Measurements from ENCODE around the gene NXNL1.
"Not testable (repeated sequence)": the region's sequence is repeated elsewhere in the genome, so short reads cannot be mapped to it uniquely, and the experiment has no call there.

Gene NXNL1

DNA sequence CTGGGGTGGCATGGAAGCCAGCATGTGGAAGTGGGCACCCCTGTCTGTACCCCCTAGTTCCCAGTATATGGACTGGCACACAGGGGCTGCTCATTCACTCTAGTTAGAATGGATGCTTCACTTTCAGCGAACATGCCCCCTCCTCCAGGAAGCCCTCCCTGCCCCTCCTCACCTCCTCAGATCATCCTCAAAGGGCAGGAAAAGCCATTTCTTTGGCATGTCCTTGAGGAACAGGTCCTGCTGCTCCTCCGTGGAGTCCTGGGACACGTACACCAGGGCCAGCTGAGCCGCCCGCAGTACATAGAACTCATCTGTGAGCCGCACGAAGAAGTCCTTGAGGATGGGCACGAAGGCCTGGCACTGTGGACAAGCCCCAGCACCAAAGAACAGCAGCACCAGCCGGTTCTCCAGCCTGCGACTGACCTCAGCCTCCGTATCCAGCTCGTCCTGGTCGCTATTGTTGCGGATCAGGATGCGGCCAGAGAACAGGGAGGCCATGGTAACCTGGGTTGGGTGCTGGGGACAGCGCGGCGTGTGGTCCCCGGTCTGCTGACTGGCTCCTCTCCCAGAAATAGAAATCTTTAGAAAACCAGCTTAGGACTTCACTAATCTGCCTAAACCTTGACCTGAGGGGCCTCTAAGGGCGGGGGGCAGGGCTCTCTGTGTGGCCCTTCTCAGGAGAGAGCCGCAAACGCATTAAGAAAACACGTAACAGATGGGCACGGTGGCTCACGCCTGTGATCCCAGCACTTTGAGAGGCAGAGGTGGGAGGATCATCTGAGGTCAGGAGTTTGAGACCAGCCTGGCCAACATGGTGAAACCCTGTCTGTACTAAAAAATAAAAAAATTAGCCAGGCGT is at the start of gene NXNL1:
NXNL1 (minus strand) TSS at position 555 of the 859 bp plus-strand sequence; CDS start at position 498, 57 bp downstream.
- DNase-seq, result no peak

GRCh38 chr19:17508558-17508933 is 47.8 kb upstream of the NXNL1 start:
- not testable (repeated sequence) for DNase-seq

- no peak for DNase-seq
Measured at GRCh38 chr19:17506745-17507144, 46.0 kb upstream of the NXNL1 start.

- DNase-seq, result no peak
Measured at GRCh38 chr19:17505223-17505622, 44.5 kb upstream of the NXNL1 start.

GRCh38 chr19:17504456-17504855 is 43.7 kb upstream of the NXNL1 start:
- DNase-seq, result no peak

GRCh38 chr19:17504030-17504429 is 43.3 kb upstream of the NXNL1 start:
- DNase-seq, result no peak

- DNase-seq, result no peak
Measured at GRCh38 chr19:17503240-17503639, 42.5 kb upstream of the NXNL1 start.

GRCh38 chr19:17500447-17501198 is 39.9 kb upstream of the NXNL1 start:
- no peak for DNase-seq

GRCh38 chr19:17499648-17500446 is 39.1 kb upstream of the NXNL1 start:
- no peak for DNase-seq

GRCh38 chr19:17499025-17499424 is 38.3 kb upstream of the NXNL1 start:
- DNase-seq, result not testable (repeated sequence)

GRCh38 chr19:17497149-17497798 is 36.5 kb upstream of the NXNL1 start:
- no peak for DNase-seq

- peak; percentile 87 for DNase-seq
Measured at GRCh38 chr19:17496337-17496997, 35.7 kb upstream of the NXNL1 start.

DNA sequence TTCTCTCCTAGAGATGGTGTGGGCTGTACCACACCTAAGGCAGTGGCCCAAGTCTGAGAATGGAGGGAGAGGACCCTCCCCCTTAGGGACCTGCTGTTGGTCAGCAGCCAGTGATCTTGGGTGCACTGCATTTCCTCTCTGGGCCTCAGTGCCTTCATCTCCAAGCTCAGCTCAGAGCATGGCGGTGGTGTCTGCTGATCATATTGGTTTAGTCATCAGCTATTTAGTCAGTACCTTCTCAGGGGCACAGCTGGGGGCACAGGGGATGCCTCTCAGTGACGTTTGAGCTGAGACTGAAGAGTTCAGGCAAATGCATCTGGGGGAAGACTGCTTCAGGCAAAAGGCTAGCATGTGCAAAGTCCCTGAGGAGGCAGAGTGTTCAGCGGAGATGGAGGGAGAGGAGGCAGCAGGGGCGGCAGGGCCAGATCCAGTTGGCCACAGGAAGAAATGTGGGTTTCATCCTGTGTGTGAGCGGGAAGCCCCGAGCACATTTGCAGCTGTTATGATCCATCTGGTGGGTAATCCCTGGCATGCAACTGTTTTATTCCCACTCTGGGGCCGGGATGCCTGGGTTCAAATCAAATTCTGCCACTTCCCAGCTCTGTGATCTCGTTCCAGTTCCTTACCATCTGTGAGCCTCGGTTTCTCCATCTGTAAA is 35.0 kb upstream of the NXNL1 start:
- no peak for DNase-seq

DNA sequence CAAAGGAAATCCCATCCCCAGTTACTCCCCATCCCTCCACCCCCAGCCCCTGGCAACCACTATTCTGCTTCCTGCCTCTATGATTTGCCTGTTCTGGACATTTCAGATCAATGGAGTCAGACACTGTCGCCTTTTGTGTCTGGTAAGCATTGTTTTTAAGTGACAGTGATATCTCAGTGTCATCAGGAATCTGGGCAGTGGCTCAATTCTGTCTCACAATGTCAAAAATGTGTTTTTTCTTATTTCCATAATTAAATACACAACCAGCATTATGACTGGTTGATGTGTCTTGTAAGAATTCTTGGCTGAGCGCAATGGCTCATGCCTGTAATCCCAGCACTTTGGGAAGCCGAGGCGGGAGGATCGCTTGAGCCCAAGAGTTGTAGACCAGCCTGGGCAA is 30.6 kb upstream of the NXNL1 start:
- DNase-seq, result no peak

DNA sequence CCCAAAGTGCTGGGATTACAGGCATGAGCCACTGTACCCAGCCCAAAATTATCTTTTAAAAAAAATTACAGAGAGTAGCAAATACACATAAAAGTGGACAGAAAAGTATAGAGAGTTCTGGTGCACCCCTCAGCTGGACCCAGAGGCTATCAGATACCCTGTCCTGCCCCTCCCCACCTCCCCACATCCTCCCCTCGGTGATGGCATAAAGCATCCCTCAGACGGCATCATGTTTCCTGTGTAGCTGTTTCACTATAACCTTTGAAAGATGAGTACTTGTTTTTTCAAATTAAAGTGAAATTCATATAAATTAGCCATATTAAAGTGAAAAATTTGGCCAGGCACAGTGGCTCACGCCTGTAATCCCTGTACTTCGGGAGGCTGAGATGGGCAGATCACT is 29.7 kb upstream of the NXNL1 start:
- DNase-seq, result no peak

DNA sequence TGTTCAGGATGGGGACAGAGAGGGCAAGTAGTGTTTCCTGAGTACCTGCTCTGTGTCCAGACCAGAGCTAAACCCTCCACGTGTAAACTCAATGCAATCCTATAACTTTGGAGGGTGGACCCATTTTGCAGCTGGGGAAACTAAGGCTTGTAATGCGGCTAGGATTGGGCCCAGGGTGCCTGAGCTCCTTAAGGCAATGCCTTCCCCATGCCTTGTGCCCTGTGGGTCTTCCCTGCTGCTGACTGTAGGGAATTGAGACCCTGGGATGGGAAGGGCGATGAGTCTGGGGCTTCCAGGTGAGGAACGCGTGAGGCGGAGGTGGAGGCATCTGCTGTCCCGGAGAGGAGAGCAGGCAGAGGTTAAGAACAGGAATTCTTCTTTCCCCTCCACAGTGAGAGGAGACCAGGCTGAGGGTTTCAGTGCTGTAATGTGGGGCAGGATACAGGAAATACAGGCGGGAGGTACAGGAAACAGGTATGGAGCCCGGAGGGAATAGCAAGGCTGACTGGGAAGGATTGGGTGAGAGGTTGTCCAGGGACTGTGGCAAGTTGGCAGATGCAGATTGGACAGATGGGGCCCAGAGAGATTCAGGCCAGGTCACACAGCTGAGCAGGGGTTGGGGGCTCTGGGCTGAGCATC is 28.8 kb upstream of the NXNL1 start:
- no peak for DNase-seq

GRCh38 chr19:17488593-17489391 is 28.1 kb upstream of the NXNL1 start:
- DNase-seq, result peak; percentile 92

- no peak for DNase-seq
Measured at GRCh38 chr19:17487284-17488121, 26.8 kb upstream of the NXNL1 start.

GRCh38 chr19:17486545-17487240 is 26.0 kb upstream of the NXNL1 start:
- DNase-seq, result no peak
